IMR-90 (cell line): ENCODE data around the gene IER3. TPM values are rescaled to one million over a fixed set of nuclear protein-coding genes. Genes with fewer than 3 reads are reported as not detected.

Source experiments
- ATAC-seq: fragments of 200-7000 bp; cut with Tn5 transposase; 2 replicates; pipeline ENCODE4 v1.9.1; 2020; ENCODE audit warnings: low read depth, mild to moderate bottlenecking, moderate library complexity
- BruUV-seq: library from RNA; stranded (reverse); fragments of 400-500 nt; replicated peaks from 2 replicates; lab custom pipeline; 2021; lab: Mats Ljungman, UMichigan
- CTCF ChIA-PET: fragments of 300-600 bp; formaldehyde crosslinking; extraction: SDS; loops from one replicate; lab custom pipeline; 2021; ENCODE audit warnings: antibody characterized with exemption; lab: Yijun Ruan, JAX
- POLR2A ChIA-PET: fragments of 300-600 bp; sonication (Branson Sonifier 250); formaldehyde crosslinking; loops from one replicate; lab custom pipeline; 2022; ENCODE audit warnings: antibody characterized with exemption; ENCODE audit not compliant: unreplicated experiment; lab: Charles Lee
- DNase-seq: peaks from one replicate; pipeline ENCODE4 v3.0.0; 2013
- H2AFZ ChIP-seq: replicated peaks from 2 replicates; pipeline ENCODE3; 2013; ENCODE audit warnings: low read length, mild to moderate bottlenecking; ENCODE audit not compliant: poor library complexity
- H2AK5ac ChIP-seq: 2 replicates; pipeline ENCODE4 v1.6.1; 2013; ENCODE audit warnings: low read depth, low read length, inconsistent platforms
- H2AK9ac ChIP-seq: replicated peaks from 2 replicates; pipeline ENCODE3; 2013; ENCODE audit warnings: mild to moderate bottlenecking, low read depth, low read length, moderate library complexity; ENCODE audit not compliant: poor library complexity
- H2BK120ac ChIP-seq: 2 replicates; pipeline ENCODE4 v1.6.1; 2013; ENCODE audit warnings: low read depth, low read length, inconsistent platforms
- H2BK15ac ChIP-seq: 3 replicates; pipeline ENCODE4 v1.6.1; 2013; ENCODE audit warnings: low read depth, low read length, inconsistent platforms
- H2BK20ac ChIP-seq: 2 replicates; pipeline ENCODE4 v1.6.1; 2013; ENCODE audit warnings: low read depth, mild to moderate bottlenecking, inconsistent platforms, low read length, moderate library complexity
- H2BK5ac ChIP-seq: 2 replicates; pipeline ENCODE4 v1.6.1; 2013; ENCODE audit warnings: mild to moderate bottlenecking, low read depth, low read length, inconsistent platforms; ENCODE audit not compliant: poor library complexity, severe bottlenecking
- H3K14ac ChIP-seq: replicated peaks from 2 replicates; pipeline ENCODE4 v1.6.1; 2013; ENCODE audit warnings: low read depth, low read length, inconsistent platforms
- H3K18ac ChIP-seq: 2 replicates; pipeline ENCODE4 v1.6.1; 2013; ENCODE audit warnings: low read depth, low read length, control low read depth
- H3K23ac ChIP-seq: 2 replicates; pipeline ENCODE4 v1.6.1; 2013; ENCODE audit warnings: low read depth, low read length, inconsistent platforms
- H3K27ac ChIP-seq: 2 replicates; pipeline ENCODE4 v1.5.1; 2013; ENCODE audit warnings: mild to moderate bottlenecking, control low read depth, low read length; ENCODE audit not compliant: insufficient read depth
- H3K27me3 ChIP-seq: 2 replicates; pipeline ENCODE4 v1.6.1; 2013; ENCODE audit warnings: low read length; ENCODE audit not compliant: control insufficient read depth, insufficient read depth
- H3K36me3 ChIP-seq: 2 replicates; pipeline ENCODE4 v1.6.1; 2013; ENCODE audit warnings: low read length, mixed read lengths; ENCODE audit not compliant: control insufficient read depth, insufficient read depth
- H3K4ac ChIP-seq: 2 replicates; pipeline ENCODE4 v1.6.1; 2013; ENCODE audit warnings: low read depth, low read length, inconsistent platforms
- H3K4me1 ChIP-seq: 2 replicates; pipeline ENCODE4 v1.6.1; 2013; ENCODE audit warnings: low read length, mixed read lengths; ENCODE audit not compliant: control insufficient read depth, insufficient read depth
- H3K4me2 ChIP-seq: 2 replicates; pipeline ENCODE4 v1.6.1; 2013; ENCODE audit warnings: low read depth, mild to moderate bottlenecking, control low read depth, low read length, moderate library complexity
- H3K4me3 ChIP-seq: 2 replicates; pipeline ENCODE4 v1.5.1; 2013; ENCODE audit warnings: low read depth, mild to moderate bottlenecking, control low read depth, low read length, moderate library complexity; ENCODE audit not compliant: insufficient read depth
- H3K56ac ChIP-seq: 2 replicates; pipeline ENCODE4 v1.6.1; 2013; ENCODE audit warnings: low read length, inconsistent platforms; ENCODE audit not compliant: insufficient read depth; ENCODE audit errors: extremely low read depth
- H3K79me1 ChIP-seq, 2 experiments: 2 replicates each; pipeline ENCODE4 v1.6.1; 2013; ENCODE audit warnings: low read length in 2 of 2, inconsistent platforms in 1 of 2, low read depth in 1 of 2
- H3K9ac ChIP-seq: 2 replicates; pipeline ENCODE4 v1.6.1; 2013; ENCODE audit warnings: low read depth, low read length, control low read depth
- H3K9me1 ChIP-seq: 2 replicates; pipeline ENCODE4 v1.6.1; 2013; ENCODE audit warnings: low read length, inconsistent platforms; ENCODE audit not compliant: insufficient read depth
- H3K9me3 ChIP-seq: 2 replicates; pipeline ENCODE4 v1.6.1; 2013; ENCODE audit warnings: low read length; ENCODE audit not compliant: control insufficient read depth, insufficient read depth
- H4K20me1 ChIP-seq: 2 replicates; pipeline ENCODE4 v1.6.1; 2013; ENCODE audit warnings: low read length, inconsistent platforms; ENCODE audit not compliant: insufficient read depth
- H4K5ac ChIP-seq: 2 replicates; pipeline ENCODE4 v1.6.1; 2013; ENCODE audit warnings: mild to moderate bottlenecking, low read depth, low read length, control low read depth
- H4K8ac ChIP-seq, 2 experiments: 2 replicates each; pipeline ENCODE4 v1.6.1; 2013; ENCODE audit warnings: low read depth in 2 of 2, low read length in 2 of 2, control low read depth in 1 of 2, inconsistent platforms in 1 of 2
- H4K91ac ChIP-seq: 2 replicates; pipeline ENCODE4 v1.6.1; 2013; ENCODE audit warnings: low read depth, low read length, inconsistent platforms; ENCODE audit not compliant: insufficient read depth
- BHLHE40 ChIP-seq: fragments of 150-350 bp; IDR thresholded peaks from 2 replicates; pipeline ENCODE4 v1.6.1; 2016; ENCODE audit warnings: mild to moderate bottlenecking, low read depth, low read length
- CEBPB ChIP-seq: IDR thresholded peaks from 2 replicates; pipeline ENCODE4 v1.6.1; 2012; ENCODE audit warnings: low read depth, low read length, improper control_type of control experiment
- FOS ChIP-seq: fragments of 150-350 bp; IDR thresholded peaks from 2 replicates; pipeline ENCODE4 v1.6.1; 2016; ENCODE audit warnings: low read depth, low read length
- MAZ ChIP-seq: IDR thresholded peaks from 2 replicates; pipeline ENCODE4 v1.6.1; 2012; ENCODE audit warnings: low read depth, mild to moderate bottlenecking, low read length, improper control_type of control experiment, moderate library complexity, borderline replicate concordance
- WGBS, 2 experiments: methylation state at CpG; one replicate each; pipeline versions ENCODE4 v1.1.5 to v1.1.7; 2013; ENCODE audit warnings: missing lambda C conversion rate in 2 of 2; ENCODE audit not compliant: insufficient read length in 1 of 2; ENCODE audit errors: extremely low coverage in 2 of 2; 5-methylcytosine and 5-hydroxymethylcytosine counted together
- dilution Hi-C: fragments of 300-500 bp; cut with HindIII; formaldehyde crosslinking; loops from one replicate; pipeline ENCODE4 v1.14.3; 2018; ENCODE audit warnings: low sequenced_read_pairs; ENCODE audit not compliant: unreplicated experiment
- in situ Hi-C: fragments of 300-500 bp; cut with MboI; formaldehyde crosslinking; loops from 3 replicates; pipeline ENCODE4 v1.14.3; 2019; ENCODE audit warnings: low sequenced_read_pairs, inconsistent platforms, mixed read lengths
- intact Hi-C: fragments of 100-400 bp; cut with micrococcal nuclease; formaldehyde crosslinking; loops from 2 replicates; pipeline ENCODE4 v1.10.0; 2022
- polyA plus RNA-seq, 3 experiments: library from polyadenylated mRNA; depleted of rRNA; stranded (reverse); fragments of >200 nt; gene quantifications; 2 replicates each; pipeline ENCODE4 v1.2.3, GENCODE V29; 2012; ENCODE audit warnings: low replicate concordance in 1 of 3
- total RNA-seq: library from RNA; depleted of rRNA; stranded (reverse); fragments of >200 nt; gene quantifications from 2 replicates; pipeline ENCODE4 v1.2.3, GENCODE V29; 2012
- TF ChIP-seq, protein P1 (sequence below): fragments of 150-350 bp; IDR thresholded peaks from 2 replicates; pipeline ENCODE4 v1.6.1; 2016; ENCODE audit warnings: low read depth, mild to moderate bottlenecking, low read length, moderate library complexity, borderline replicate concordance
- TF ChIP-seq, protein P2 (sequence below): conservative IDR thresholded peaks from 2 replicates; pipeline ENCODE4 v1.5.1; 2012; ENCODE audit warnings: mild to moderate bottlenecking, low read depth, low read length, improper control_type of control experiment

The IER3 gene
- total and polyA plus RNA-seq, 2 of the 4 experiments (the other 2 are of a cell fraction), result 38.4 to 159 TPM

DNA sequence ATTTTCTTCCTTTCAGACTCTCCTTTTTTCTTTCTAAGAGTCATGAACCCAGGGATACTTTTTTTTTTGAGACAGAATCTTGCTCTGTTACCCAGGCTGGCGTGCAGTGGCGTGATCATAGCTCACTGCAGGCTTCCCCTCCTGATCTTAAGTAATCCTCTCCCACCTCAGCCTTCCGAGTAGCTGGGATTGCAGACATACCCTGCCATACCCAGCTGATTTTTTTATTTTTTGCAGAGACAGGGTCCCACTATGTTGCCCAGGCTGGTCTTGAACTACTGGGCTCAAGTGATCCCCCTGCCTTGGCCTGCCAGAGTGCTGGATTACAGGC is 32.8 kb upstream of the IER3 start:
- no peak overlapping the region for H2BK15ac ChIP-seq
- H2BK5ac ChIP-seq, result no peak overlapping the region
- no peaks in the 10 kb centered on the region for H3K36me3 ChIP-seq
- H4K5ac ChIP-seq, result no peak overlapping the region
- WGBS, 2 experiments, result no CpG with 5 or more reads among the region's 3 CpGs
- peaks cover 29% of the 10 kb centered on the region for H3K4me1 ChIP-seq
- no peak overlapping the region for H2AK9ac ChIP-seq
- POLR2A ChIA-PET, result no interaction called here
- no TSS peak for BruUV-seq
- intact Hi-C loops (no loop called here), dilution Hi-C loops (no loop called here), in situ Hi-C loops (no loop called here)
- no peak for TF ChIP-seq MAZ
- no peak for TF ChIP-seq FOS
- TF ChIP-seq, protein P1, sequence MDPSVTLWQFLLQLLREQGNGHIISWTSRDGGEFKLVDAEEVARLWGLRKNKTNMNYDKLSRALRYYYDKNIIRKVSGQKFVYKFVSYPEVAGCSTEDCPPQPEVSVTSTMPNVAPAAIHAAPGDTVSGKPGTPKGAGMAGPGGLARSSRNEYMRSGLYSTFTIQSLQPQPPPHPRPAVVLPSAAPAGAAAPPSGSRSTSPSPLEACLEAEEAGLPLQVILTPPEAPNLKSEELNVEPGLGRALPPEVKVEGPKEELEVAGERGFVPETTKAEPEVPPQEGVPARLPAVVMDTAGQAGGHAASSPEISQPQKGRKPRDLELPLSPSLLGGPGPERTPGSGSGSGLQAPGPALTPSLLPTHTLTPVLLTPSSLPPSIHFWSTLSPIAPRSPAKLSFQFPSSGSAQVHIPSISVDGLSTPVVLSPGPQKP, result no peak
- no peak for TF ChIP-seq BHLHE40
- no peak for TF ChIP-seq CEBPB
- TF ChIP-seq, protein P2, sequence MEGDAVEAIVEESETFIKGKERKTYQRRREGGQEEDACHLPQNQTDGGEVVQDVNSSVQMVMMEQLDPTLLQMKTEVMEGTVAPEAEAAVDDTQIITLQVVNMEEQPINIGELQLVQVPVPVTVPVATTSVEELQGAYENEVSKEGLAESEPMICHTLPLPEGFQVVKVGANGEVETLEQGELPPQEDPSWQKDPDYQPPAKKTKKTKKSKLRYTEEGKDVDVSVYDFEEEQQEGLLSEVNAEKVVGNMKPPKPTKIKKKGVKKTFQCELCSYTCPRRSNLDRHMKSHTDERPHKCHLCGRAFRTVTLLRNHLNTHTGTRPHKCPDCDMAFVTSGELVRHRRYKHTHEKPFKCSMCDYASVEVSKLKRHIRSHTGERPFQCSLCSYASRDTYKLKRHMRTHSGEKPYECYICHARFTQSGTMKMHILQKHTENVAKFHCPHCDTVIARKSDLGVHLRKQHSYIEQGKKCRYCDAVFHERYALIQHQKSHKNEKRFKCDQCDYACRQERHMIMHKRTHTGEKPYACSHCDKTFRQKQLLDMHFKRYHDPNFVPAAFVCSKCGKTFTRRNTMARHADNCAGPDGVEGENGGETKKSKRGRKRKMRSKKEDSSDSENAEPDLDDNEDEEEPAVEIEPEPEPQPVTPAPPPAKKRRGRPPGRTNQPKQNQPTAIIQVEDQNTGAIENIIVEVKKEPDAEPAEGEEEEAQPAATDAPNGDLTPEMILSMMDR, result no peak
- H3K4ac ChIP-seq, result 0 out of 2 replicates have a peak overlapping the region, but pooled peaks have one; percentile 9
- no peaks in the 10 kb centered on the region for H3K27me3 ChIP-seq
- H3K4me2 ChIP-seq, result no peak overlapping the region
- no peaks in the 10 kb centered on the region for H3K9me3 ChIP-seq
- H3K18ac ChIP-seq, result no peak overlapping the region
- no peak overlapping the region; the same call in 1 of the 2 replicates for H2BK120ac ChIP-seq
- H3K27ac ChIP-seq, result no peak overlapping the region
- no peak overlapping the region for H4K8ac ChIP-seq
- H2AK5ac ChIP-seq, result peak overlapping the region; percentile 30; the same call in 1 of the 2 replicates
- DNase-seq, result no peak
- peaks cover 9 to 20% of the 10 kb centered on the region in 2 experiments; a peak in 3 of 4 replicates for H3K79me1 ChIP-seq
- no peak overlapping the region for H3K9ac ChIP-seq
- CTCF ChIA-PET, result no interaction called here
- no peak overlapping the region; the same call in 1 of the 2 replicates for H4K91ac ChIP-seq
- no peak overlapping the region for H2AFZ ChIP-seq
- H4K20me1 ChIP-seq, result no peaks in the 10 kb centered on the region
- H3K56ac ChIP-seq, result no peak overlapping the region
- H3K9me1 ChIP-seq, result peaks cover 25% of the 10 kb centered on the region
- 0 out of 2 replicates have a peak overlapping the region, but pooled peaks have one; percentile 39 for H2BK20ac ChIP-seq
- H3K23ac ChIP-seq, result no peak overlapping the region
- ATAC-seq, result no peak
- H3K4me3 ChIP-seq, result no peak overlapping the region
- no peak overlapping the region for H3K14ac ChIP-seq
